ENCODE measurements around the gene CDC14A.

GRCh38 chr1:100362821-100363466 lies 10.6 kb downstream of the CDC14A start:
- TF ChIP-seq CTCF (IDR thresholded peaks at IDR 0.05; ENCODE audit: insufficient read depth, low read length, poor library complexity, severe bottlenecking) (no peak), EZH2phosphoT487 (conservative IDR thresholded peaks at IDR 0.05; ENCODE audit: low read length) (no peak)
